Stimulated activated CD8-positive, alpha-beta memory T cell treated with anti-CD3 and anti-CD28 coated beads, Interleukin-7, amount 100 ng/mL, for 4 hours (primary cell): ENCODE results near the gene HCFC1R1.

ENCODE experiments used
- DNase-seq, 2 donors: peaks; one replicate each; pipeline ENCODE4 v3.0.0-alpha.2; 2020; ENCODE audit warnings: low read depth in 2 of 2

The HCFC1R1 gene

GRCh38 chr16:3035972-3036725, 12.4 kb upstream of the HCFC1R1 start:
- no peak for DNase-seq

DNA sequence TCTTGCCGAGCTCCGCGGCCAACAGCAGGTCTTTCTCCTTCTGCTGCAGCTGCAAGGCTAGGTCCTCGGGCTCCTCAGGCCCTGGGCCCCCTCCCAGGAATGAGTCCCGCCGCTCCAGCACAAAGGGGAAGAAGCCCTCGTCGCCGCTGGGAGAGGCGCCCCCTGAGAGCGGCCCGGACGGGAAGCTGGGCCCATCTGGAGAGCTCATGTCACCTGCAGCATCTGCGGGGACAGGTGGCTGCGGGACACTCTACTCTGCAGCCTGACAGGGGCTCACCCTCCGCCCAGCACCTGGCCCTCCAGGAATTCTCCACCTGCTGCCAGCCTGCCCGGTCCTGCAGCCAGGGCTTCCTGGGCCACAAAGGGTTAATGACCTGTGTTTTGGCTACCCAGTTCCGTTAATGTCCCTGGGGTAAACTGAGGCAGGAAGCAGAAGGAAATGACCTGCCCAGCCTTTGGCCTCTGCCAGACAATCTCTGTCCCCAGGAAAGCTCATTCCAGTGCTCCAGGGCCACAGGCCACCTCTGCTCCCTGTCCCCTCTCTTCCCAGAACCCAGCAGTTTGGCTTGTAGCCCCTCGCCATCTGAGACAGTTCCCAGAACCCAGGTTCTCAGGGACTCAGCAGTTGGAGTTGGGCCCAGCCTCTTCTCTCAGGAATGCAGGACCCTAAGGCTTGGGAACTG, 11.7 kb upstream of the HCFC1R1 start:
- DNase-seq, result no peak

DNA sequence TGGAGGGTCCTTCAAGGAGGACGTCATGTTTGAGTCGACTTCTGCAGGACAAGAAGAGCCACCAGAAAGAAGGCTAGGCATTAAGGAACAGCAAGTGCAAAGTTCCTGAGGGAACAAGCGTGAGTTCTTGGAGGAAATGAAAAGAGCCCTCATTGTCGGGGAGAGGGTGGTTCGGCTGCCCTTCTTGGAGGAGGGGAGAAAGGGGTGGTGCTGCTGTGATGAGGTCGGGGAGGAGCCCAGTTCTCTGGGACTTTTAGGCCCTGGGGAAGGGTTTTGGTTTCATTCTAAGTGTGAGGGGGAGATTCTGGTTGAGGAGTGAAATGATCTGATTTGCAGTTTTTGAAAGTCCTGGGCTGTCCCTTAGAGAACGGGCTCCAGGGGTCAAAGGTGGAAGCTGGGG, 8.9 kb upstream of the HCFC1R1 start:
- no peak for DNase-seq

DNA sequence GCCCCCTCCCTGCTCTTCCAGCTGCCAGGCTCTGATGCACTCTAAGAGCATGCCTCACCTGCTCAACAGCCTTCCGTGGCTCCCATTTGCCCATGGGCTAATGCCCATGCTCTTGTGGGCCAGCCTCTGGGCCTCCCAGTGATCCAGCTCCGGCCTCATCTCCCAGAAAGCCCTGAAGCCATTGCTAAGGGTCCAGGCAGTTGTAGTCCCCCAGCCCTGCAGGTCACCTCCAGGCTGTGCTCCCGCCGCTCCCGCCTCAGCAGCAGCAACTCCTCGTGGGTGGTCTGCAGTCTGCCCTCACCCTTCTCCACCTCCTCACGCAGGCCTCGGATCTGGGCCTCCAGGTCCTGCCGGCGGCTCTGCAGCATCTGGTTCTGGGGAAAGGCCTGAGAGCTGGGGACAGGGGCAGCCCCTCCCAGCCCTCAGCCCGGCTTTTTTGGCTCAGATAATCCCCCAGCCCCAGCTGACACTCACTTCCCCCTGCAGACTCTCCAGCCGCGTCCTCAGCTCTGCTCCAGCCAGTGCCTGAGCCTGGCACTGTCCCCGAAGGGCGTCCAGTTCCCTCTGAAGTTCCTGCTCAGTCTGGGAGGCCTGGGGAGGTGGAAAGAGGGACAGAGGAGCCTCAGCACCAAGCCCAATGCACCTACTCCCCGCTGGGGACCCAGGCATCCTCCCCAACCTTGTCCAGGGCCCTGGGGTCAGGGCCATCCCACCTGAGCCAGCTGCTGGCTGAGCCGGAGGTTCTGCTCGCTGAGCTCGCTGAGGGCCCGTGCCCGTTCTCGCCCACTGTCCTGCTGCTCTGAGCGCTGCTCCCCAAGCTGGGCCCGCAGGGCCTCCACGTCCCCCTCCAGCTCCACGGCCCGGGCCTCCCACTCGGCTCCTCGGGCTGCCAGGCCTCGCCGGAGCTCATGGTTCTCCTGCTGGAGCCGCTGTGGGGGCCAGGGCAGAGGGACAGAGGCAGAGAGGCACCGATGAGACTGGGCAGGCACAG, 6.8 kb upstream of the HCFC1R1 start:
- no peak for DNase-seq

DNA sequence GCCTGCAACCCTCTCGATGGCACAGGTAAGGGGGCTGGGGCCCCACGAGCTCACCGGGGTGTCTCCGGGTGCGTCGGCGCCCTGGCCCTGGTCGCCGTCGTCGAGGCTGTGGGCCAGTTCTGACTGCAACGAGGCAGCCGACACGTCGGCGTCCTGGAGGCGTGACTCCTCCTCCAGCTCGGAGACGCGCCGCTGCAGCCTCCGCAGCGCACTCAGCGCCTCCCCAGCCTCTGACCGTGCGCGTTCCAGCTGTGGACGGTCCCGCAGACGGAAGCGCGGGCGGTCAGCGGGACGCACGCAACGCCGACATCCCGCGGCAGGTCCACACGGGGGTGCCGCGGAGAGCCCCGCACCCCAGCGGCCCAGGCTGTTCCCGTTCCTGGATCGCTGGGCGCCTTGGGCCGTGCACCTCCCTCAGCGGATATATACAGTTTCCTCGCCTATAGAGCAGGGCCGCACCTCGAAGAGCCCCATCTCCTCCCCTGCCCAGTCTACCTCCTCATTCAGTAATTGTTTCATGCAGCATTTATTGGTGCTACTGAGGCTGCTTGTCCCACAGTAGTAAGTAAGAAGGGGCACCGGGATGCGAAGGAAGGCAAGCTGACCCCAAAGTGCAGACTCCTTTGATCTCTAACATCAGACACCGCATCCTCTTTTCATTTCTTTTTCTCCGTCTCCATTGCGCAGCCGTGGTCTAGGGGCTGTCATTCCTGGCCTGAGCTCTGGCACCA, 5.9 kb upstream of the HCFC1R1 start:
- no peak for DNase-seq

DNA sequence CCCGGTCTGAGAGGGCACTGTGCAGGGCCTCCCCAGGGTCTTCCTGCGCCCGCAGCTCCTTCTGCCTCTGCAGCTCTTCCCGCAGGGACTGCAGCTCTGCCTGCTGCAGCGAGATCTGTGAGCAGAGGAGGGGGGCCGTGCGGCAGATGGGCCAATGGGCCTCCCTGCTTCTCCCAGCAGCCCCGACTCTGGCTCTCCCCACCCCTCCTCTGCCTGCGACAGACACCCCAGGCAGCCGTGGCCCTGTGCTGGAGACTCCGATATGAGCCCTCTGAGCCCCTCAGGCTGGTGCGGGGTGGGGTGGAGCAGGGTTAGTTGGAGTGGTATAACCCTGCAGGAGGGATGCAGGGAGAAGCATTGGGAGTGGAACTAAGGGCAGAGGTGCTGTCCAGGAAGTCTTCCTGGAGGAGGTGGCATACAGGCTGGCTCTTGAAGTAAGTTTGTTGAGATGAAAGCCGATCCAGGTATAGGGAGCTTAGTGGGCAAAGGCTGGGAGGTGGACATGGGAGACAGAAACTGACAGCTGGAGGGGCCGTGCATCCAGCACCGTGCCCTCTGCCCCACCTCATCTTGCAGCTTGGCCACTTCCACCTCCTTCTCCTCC, 5.1 kb upstream of the HCFC1R1 start:
- no peak for DNase-seq

DNA sequence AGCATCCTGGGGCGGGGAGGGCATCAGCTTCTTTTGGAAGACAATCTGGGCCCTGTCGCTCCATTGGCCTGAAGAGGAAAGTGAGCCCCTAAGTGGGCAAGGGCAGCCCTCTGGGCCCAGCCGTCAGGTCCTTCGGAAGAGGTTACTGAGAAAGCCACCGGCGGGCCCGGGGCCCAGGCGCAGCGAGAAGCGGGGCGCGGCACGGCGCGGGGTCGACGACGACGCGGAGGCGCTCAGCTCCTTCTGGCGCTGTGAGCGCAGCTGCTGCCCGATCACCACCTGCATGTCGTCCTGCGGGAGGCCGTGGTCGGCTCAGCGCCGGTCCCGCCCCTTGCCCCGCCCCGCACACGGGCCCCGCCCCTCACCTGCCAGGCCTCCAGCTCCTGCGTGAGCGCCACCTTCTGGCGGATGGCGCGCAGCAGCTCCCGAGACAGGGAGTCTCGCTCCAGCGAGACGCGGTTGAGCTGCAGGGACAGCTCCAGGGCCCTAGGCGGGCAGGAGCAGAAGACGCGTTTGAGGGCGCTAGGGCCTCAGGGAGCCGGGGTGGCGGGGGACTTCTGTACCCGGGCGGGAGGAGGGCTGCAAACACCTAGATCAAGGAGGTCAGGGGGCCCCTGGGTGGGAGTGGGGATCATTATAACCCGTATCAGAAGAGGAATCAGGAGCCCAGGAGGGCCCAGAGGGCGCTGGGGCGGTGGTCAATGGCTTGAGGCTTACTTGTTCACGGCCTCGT, 4.4 kb upstream of the HCFC1R1 start:
- DNase-seq, result peak; percentile 60 to 78

- no peak for DNase-seq
Measured at GRCh38 chr16:3027489-3027795, 3.7 kb upstream of the HCFC1R1 start.

DNA sequence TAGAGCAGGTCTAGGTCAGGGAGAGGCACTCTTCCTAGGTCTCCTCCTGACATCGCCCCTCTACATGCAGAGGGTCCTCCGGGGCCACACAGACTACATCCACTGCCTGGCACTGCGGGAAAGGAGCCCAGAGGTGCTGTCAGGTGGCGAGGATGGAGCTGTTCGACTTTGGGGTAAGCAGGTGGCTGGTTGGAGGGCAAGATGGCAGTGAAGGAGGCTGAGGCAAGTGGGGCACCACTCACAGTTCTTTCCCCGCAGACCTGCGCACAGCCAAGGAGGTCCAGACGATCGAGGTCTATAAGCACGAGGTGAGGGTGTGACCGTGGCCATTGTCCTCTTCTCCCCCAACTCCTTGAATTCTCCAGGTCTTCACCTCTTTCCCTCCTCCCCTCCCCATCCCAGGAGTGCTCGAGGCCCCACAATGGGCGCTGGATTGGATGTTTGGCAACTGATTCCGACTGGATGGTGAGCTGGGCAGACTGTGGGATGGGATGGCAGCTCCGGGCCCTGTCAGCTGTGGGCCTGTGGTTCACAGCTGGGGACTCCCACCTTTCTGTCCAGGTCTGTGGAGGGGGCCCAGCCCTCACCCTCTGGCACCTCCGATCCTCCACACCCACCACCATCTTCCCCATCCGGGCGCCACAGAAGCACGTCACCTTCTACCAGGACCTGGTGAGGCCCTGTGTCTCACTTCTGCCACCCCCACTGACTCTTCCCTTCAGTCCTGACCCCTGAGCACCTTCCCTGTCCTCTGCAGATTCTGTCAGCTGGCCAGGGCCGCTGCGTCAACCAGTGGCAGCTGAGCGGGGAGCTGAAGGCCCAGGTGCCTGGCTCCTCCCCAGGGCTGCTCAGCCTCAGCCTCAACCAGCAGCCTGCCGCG, 3.1 kb upstream of the HCFC1R1 start:
- DNase-seq, result no peak

DNA sequence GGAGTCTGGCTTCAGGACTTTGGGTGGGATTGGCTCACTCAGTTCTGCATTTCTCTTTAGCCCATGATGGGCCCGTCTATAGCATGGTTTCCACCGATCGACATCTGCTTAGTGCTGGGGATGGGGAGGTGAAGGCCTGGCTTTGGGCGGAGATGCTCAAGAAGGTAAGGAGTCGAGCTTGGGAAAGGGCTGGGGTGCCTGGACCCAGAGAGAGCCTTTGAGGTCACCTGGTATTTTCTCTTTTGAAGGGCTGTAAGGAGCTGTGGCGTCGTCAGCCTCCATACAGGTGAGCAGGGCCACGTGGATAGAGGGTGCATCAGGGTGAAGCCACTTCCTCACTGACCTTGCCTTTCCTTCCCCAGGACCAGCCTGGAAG, 2.2 kb upstream of the HCFC1R1 start:
- no peak for DNase-seq

GRCh38 chr16:3025032-3026002, 1.6 kb upstream of the HCFC1R1 start:
- DNase-seq, result no peak

GRCh38 chr16:3023415-3023668, 400 bp downstream of the HCFC1R1 start:
- DNase-seq, result no peak

- DNase-seq, result no peak
Measured at GRCh38 chr16:3022684-3023414, 893 bp downstream of the HCFC1R1 start.

DNA sequence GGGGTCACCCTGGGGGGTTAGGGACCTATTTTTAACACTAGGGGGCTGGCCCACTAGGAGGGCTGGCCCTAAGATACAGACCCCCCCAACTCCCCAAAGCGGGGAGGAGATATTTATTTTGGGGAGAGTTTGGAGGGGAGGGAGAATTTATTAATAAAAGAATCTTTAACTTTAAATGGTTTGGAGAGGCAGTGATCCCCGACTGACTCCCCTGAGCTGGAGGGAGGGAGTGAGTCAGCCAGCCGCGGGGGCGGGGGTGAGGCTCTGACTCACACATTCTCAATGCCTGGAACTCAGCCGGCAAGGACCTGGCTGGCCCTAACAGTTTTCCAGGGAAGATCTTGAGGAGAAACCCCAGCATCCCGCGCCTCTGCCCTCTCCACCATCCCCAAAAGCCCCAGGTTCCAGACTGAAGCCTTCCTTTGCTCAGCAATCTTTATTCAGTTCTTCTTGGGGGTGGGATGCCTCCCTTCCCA, 1.5 kb downstream of the HCFC1R1 start:
- peak; percentile 88 to 90 for DNase-seq

- DNase-seq, result peak; percentile 76 to 82
Measured at GRCh38 chr16:3021449-3022207, 2.1 kb downstream of the HCFC1R1 start.

DNA sequence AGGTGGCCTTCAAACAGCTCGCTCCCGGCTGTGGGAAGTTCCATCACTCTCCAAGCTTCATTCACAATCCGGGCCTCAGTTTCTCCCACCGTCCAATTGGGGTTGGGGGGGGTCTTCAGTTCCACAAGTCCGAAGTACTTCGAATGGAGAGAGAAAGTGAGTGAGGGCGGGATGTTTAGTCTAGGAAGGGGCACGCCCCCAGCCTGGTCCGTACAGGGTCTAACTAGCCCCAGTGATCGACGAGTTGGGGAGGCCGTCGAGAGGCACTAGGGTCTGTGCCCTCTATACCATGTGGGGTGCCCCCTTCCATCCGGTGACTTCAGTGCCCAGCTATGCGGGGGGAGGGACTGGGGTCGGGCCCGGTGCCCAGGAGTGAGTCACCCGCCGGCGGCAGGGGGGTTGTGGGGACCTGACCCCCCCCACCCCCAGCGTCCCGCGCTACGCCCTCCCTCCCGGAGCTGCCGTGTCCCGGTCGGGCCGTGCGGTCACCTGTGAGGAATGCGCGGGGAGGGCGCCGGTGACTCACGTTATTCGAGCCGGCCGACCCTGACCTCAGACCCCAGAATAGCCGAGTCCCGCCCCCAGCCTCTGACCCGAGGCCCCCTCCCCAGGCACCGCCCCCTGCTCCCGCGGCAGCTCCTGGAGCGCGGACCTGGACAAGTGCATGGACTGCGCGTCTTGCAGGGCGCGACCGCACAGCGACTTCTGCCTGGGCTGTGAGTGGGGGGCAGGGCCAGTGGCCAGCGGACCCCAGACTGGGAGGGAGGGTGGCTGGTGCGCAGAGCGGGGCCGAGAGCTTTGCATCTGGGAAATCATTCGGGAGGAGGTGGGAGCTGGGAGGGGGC, 2.9 kb downstream of the HCFC1R1 start:
- DNase-seq, result peak; percentile 55 to 76
